H54 (cell line): ENCODE measurements around the gene MED7.

Source experiments
- DNase-seq: peaks from one replicate; pipeline ENCODE4 v3.0.0; 2011; ENCODE audit warnings: low spot score, mixed read lengths; ENCODE audit not compliant: insufficient read length
- FAIRE-seq: peaks from 3 replicates; lab custom pipeline; 2011; peaks lifted over from hg19 to GRCh38; lab: Jason Lieb, UNC
- POLR2A ChIP-seq: IDR thresholded peaks from 2 replicates; pipeline ENCODE4 v1.6.1; 2011; ENCODE audit warnings: low read depth, mild to moderate bottlenecking, low read length

MED7 gene

GRCh38 chr5:157106630-157107461 lies 35.8 kb downstream of the MED7 start:
- no peak for DNase-seq
- no peak for FAIRE-seq
- TF ChIP-seq POLR2A, result no peak

GRCh38 chr5:157100140-157100679 lies 42.5 kb downstream of the MED7 start:
- no peak for TF ChIP-seq POLR2A
- DNase-seq (peak; percentile 19), FAIRE-seq (no peak)

- no peak for FAIRE-seq
- DNase-seq, result no peak
- no peak for TF ChIP-seq POLR2A
These were observed 54.2 kb downstream of the MED7 start for GRCh38 chr5:157088342-157088990.
